GM15510 (cell line): Measurements from ENCODE around the gene PTGES2.

ENCODE experiments used
- POLR2A ChIP-seq: IDR thresholded peaks from 3 replicates; pipeline ENCODE4 v1.6.1; 2011; ENCODE audit warnings: borderline replicate concordance; ENCODE audit not compliant: insufficient read length; ENCODE audit errors: extremely low read depth

Gene PTGES2

DNA sequence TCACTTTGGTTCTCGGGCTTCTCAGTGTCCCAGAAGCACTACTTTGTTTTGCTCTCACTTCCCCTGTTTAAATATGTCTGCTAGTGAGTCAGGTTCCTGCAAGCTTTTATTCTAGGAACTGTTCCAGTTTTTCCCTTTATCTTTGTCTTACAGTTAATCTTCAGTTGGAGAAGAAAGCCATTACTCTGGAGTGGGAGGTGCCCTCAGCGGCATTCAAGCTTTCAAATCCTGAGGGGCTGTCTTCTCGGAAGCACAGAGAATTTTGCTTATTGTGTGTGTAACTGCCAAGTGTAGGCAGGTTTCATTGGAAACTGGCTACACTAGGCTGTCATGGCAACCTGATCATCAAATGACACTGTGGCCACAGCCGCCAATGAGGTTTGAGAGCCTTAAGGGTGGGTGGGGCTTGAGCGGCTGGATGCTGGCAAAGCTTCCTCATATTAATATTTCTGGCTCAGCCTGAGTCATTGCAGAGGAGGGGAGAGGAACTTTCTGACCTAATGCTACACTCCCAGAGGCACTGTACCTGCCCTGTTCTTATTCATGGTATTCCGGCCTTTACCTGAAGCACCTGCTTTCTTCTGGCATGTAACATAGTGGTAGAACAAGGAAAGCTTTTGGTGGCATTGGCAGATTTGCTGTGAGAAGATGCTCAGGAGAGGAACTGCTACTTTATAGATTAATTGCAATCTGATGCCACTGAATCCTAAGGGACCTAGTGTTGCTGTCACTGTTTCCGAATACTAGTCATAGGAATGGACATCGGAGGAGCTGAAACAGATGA lies 33.2 kb downstream of the PTGES2 start:
- TF ChIP-seq POLR2A: no peak

- TF ChIP-seq POLR2A: no peak
Observed at GRCh38 chr9:128093011-128093410, 34.5 kb downstream of the PTGES2 start.

DNA sequence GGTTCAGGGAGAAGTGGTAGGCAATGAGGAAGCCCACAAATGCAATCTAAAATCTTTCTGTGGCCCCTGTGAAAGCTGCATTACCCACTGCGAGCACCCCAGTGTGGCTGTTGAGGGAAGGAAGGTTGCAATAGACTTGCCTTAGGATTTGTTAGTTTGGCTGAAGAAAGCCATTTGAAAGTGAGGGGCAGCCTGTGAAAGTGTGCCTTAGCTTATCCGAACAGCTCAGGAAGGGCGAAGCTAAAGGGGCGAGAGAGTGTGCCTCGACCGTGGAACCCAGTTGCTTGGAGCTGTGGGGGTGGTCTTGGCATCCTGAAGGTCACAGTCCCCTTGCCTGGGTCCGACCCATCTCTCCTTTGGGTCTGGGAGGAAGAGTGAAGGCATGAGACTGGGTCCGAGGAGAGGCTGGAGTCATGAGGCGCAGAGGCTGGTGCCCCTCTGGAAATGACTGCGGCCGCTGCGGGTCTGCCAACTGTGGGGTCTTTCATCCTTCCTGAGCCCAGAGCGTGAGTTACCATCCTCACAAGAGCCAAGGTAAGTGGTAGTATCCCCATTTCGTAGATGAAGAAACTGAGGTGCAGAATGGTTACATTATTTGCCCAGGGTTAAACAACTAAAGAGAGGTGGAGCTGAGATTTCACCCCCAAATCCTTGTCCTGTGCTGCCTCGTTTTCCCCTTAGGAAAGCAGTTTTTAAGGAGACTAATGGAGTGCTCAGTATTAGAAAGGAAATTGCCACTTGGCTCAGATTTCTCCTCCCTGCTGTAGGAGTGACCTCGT lies 35.1 kb downstream of the PTGES2 start:
- TF ChIP-seq POLR2A: no peak

- TF ChIP-seq POLR2A: no peak
Observed at GRCh38 chr9:128091571-128091970, 36.0 kb downstream of the PTGES2 start.

GRCh38 chr9:128091144-128091543 lies 36.4 kb downstream of the PTGES2 start:
- TF ChIP-seq POLR2A: no peak

- no peak for TF ChIP-seq POLR2A
Observed at GRCh38 chr9:128089299-128089698, 38.2 kb downstream of the PTGES2 start.

GRCh38 chr9:128088253-128088945 lies 39.1 kb downstream of the PTGES2 start:
- no peak for TF ChIP-seq POLR2A

- no peak for TF ChIP-seq POLR2A
Observed at GRCh38 chr9:128087262-128087661, 40.3 kb downstream of the PTGES2 start.

DNA sequence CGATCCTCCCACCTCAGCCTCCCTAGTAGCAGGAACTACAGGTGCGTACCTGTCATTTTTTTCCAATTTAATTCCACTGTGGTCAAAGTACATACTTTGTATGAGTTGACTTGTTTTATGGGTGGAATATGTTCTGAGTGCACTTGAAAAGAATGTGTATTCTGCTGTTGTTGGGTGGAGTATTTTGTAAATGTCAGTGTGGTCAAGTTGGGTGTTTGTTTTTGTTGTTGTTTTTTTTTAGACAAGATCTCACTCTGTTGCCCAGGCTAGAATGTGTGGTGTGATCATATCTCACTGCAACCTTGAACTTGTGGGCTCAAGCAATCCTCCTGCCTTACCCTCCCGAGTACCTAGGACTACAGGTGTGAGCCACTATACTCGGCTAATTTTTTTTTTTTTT lies 41.6 kb downstream of the PTGES2 start:
- no peak for TF ChIP-seq POLR2A

GRCh38 chr9:128084746-128085145 lies 42.8 kb downstream of the PTGES2 start:
- no peak for TF ChIP-seq POLR2A

GRCh38 chr9:128082151-128082550 lies 45.4 kb downstream of the PTGES2 start:
- TF ChIP-seq POLR2A: no peak

GRCh38 chr9:128081056-128081455 lies 46.5 kb downstream of the PTGES2 start:
- no peak for TF ChIP-seq POLR2A

DNA sequence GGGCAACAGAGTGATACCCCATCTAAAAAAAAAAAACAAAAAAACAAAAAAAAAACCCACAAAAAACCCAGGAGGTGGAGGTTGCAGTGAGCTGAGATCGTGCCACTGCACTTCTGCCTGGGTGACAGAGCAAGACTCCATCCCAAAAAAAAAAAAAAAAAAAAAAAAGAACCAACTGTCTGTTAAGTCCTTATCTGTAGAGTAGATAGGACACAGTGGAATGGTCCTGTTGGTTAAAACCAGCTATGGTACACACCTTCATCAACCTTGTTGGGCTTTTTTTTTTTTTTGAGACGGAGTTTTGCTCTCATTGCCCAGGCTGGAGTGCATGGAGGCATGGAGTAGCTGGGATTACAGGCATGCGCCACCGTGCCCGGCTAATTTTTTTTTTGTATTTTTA lies 47.3 kb downstream of the PTGES2 start:
- TF ChIP-seq POLR2A: no peak

DNA sequence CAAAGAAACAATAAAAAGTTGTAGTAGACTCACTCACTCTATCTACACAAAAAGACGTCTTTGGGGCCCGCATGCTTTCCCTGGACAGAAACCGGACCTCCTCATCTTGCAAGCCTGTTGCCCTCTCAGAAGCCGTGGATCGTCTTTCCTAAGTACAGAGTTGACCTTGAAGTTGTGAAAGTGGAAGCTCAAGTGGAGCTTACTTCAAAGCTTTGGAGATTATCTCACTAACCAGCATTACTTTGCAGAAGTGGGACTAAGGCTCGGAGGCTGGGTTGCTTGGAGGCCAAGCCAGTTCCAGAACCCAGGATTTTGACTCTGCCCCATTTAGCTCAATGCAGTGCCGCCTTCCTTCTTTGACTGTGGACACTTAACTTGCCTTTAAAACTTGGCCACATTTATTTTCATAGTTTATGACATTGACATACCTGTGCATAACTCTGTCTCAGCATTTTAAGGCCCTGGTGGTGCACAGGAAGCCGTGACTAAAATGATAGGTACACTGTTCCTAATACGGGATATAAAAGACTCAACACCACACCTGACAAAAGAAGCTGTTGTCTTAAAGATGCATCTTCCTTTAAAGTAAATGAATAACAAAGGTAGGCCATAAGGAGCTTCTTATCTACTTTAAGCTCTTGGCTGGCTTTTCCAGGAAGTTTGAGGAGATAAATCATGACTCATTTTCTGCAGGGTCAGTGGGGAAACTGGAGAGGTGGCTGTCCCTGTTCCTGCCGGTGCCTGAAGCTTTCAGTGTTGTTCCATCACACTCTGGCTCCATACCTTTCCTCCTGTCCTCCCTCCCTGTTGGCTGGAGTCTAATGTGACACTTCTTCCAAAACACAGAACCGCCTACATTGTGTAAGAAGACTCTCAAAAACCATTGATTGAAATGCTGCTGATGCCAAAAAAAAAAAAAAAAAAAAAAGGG lies 48.8 kb downstream of the PTGES2 start:
- TF ChIP-seq POLR2A: no peak
